GM12875 (cell line): ENCODE data around the gene GRIK5.
"Not testable (repeated sequence)": the region's sequence is repeated elsewhere in the genome, so short reads cannot be mapped to it uniquely, and the experiment has no call there.

Experiments
- H3K4me3 ChIP-seq: one replicate; pipeline ENCODE4 v1.5.1; 2011; ENCODE audit warnings: low read depth, low read length, control low read depth
- TF ChIP-seq, protein P1 (sequence below): IDR thresholded peaks from 2 replicates; pipeline ENCODE4 v1.5.1; 2011; ENCODE audit warnings: low read depth, mild to moderate bottlenecking, control low read depth, inconsistent platforms, low read length, moderate library complexity, borderline replicate concordance; ENCODE audit not compliant: insufficient read depth

The GRIK5 gene

DNA sequence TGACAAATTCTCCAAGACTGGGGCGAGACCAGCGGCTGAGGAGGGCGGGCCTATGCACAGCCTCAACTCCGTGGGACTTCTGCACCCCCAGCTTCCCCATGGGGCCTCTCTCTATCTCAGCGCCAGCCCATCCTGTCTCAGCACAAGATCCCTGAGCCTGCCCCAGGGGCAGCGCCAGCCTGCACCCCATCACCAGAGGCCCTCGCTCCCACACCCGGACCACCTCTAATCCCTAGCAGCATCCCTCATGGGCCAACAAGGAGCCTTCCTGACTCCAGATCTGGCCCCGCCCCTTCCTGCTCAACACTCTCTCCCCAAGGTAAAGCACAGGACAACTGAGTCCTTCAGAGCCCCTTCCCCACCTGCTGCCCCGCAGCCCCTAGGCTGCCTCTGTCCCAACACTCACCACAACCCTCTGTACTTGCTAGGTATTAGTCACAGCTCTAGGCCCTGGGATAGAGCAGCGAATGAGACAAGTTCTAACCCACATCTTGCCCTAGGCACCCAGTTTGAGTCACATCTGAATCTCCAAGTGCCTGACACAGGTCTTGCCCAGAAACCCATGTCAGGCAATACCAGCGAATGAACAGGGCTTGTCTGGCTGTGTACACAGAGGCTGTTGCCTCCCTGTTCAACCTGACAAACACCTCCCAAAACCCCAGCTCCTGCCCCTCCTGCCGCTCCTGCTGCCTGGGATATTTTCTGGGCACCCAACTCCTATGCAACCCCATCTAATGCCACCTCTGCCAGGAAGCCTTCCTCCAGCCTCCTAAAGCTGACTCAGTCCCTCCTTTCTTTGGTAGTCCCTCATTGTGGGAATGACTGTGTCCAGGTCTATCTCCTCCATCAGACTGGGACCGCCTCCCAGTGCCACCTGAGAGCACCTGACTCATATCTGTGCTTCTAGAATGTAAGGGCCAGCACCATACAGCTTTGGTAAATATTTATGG, 18.6 kb downstream of the GRIK5 start:
- TF ChIP-seq, protein P1, sequence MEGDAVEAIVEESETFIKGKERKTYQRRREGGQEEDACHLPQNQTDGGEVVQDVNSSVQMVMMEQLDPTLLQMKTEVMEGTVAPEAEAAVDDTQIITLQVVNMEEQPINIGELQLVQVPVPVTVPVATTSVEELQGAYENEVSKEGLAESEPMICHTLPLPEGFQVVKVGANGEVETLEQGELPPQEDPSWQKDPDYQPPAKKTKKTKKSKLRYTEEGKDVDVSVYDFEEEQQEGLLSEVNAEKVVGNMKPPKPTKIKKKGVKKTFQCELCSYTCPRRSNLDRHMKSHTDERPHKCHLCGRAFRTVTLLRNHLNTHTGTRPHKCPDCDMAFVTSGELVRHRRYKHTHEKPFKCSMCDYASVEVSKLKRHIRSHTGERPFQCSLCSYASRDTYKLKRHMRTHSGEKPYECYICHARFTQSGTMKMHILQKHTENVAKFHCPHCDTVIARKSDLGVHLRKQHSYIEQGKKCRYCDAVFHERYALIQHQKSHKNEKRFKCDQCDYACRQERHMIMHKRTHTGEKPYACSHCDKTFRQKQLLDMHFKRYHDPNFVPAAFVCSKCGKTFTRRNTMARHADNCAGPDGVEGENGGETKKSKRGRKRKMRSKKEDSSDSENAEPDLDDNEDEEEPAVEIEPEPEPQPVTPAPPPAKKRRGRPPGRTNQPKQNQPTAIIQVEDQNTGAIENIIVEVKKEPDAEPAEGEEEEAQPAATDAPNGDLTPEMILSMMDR, result no peak

DNA sequence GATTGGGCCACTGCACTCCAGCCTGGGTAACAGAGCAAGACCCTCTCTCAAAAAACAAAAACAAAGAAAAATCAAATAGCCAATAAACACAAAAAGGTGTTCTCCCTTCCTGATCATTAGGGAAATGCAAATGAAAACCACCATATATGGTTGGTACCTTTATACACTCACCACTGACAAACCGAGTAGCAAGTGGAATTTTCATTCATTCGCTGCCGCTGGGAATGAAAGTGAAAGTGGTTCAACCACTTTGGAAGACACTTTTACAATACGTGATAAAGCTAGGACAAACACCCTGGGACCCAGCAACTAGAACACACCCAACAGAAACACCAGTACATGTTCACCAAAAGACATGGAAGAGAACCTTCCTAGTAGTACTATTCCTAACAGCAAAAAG, 21.0 kb downstream of the GRIK5 start:
- TF ChIP-seq, protein P1, result no peak
- no peak overlapping the region for H3K4me3 ChIP-seq

More for the DNA sequence above, 18.6 kb downstream of the GRIK5 start:
- H3K4me3 ChIP-seq, result no peak overlapping the region

DNA sequence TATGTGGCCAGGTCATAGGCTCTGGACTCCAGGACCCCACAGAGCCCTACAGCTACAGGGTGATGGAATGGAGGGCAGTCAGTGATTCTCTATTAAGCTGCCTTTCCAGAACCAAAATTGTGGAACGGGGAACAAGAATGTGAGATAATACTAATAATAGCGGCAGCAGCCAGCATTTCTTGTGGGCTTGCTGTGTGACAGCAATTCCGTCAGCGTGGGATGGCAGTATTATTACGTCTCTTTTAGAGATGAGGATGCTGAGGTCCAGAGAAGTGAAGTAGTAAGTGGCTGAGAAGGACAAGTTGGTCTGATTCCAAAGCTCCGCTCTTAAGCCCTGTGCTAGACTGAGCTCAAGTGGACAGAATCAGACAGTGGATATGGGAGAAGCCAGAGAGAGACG, 24.4 kb downstream of the GRIK5 start:
- TF ChIP-seq, protein P1, result no peak
- no peak overlapping the region for H3K4me3 ChIP-seq

DNA sequence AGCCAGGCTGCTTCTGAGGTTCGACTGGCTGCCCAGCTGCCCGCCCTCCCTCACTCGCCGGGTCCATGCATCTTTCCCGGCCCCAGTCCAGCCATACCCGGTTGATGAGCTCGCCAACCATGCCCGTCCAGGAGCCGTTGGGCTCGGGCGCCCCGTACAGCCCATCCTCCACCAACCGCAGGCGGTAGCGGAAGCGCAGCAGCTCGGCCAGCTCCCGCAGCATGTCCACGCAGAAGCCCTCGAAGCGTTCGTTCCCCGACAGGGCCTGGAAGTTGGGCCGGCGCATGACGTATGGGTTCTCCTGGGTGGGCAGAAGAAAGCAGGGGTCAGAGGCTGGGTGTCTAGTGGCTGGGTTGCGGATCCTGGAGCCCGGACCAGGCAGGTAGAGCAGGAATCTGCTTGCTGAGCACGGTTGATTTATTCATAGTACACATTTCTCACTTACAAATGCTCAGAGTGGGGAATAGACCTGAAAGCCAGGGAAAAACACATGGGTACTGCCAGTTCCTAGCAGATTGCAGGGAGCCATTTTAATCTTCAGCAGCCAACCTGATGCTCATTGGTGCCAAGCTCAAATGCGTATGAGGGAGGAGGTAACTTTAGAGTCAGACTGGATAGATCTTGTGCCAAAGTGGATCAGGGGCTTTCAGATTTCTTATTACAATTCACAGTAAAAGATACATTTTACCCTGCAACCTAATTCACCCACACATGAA, 27.4 kb downstream of the GRIK5 start:
- TF ChIP-seq, protein P1, result no peak
- H3K4me3 ChIP-seq, result no peak overlapping the region

DNA sequence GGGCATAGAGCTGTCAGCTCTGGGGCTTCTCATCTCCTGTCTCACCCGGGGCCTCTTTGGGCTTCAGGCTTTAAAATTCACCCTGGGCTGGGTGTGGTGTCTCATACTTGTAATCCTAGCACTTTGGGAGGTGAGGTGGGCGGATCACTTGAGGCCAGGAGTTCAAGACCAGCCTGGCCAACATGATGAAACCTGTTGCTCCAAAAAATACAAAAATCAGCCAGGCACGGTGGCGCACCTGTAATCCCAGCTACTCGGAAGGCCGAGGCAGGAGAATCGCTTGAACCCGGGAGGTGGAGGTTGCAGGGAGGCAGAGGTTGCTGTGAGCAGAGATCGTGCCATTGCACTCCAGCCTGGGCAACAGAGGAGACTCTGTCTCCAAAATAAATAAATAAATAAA, 29.5 kb downstream of the GRIK5 start:
- H3K4me3 ChIP-seq, result not testable (repeated sequence)

DNA sequence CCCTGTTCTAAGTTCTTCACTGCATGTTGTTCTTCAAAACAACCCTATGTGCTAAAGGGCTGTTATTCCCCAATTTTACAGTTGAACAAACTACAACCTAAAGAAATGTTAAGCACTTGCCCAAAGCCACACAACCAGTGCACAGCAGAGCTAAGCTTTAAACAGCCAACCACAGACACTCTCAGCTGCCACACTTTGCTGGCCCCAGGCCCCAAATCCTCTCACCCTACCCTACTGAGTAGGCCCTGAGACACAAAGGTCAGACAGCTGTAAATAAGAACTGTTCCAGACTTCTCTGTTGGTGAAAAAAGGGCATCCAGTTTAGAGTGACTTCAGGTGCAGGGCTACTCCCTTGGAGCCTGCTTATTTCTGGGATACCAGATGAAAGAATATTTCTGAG, 30.0 kb downstream of the GRIK5 start:
- TF ChIP-seq, protein P1, result no peak
- H3K4me3 ChIP-seq, result no peak overlapping the region

DNA sequence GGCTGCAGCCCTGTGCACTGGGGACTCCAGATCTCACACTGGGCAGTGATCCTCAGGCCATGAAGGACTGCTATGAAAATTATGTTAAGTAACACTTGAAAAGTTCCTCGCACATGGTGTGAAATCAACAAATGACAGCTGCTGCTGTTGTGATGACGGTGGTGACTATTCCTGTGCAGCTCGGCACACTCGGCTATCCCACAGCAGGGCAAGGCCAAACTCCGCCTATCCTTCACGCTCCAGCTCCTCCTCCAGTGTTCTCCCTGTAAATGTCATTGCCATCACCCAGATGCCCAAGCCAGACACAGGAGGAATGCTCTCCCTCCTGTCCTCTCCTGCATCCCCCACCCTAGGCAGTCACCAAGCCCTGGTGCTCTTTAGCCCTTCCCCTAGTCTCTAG, 31.3 kb downstream of the GRIK5 start:
- no peak overlapping the region for H3K4me3 ChIP-seq
- TF ChIP-seq, protein P1, result no peak
